H1 (cell line): ENCODE results near the gene CHPF. TPM values are rescaled to one million over a fixed set of nuclear protein-coding genes. Genes with fewer than 3 reads are reported as not detected.

Source experiments
- CTCF ChIA-PET: fragments of 300-600 bp; sonication (Branson Sonifier 250); formaldehyde crosslinking; loops from one replicate; lab custom pipeline; 2021; ENCODE audit not compliant: partially characterized antibody; lab: Charles Lee
- POLR2A ChIA-PET: fragments of 300-600 bp; sonication (Branson Sonifier 250); formaldehyde crosslinking; loops from one replicate; lab custom pipeline; 2021; ENCODE audit warnings: inconsistent platforms; ENCODE audit not compliant: partially characterized antibody; lab: Charles Lee
- DNase-seq, 2 experiments: peaks; one replicate each; pipeline versions ENCODE4 v3.0.0 to v3.0.0-alpha.2; 2010 to 2022; ENCODE audit warnings: low spot score in 2 of 2, low read depth in 1 of 2, mixed read lengths in 1 of 2
- FAIRE-seq: peaks from 2 replicates; lab custom pipeline; 2011; peaks lifted over from hg19 to GRCh38; lab: Jason Lieb, UNC
- H2AFZ ChIP-seq: 2 replicates; pipeline ENCODE4 v1.8.1; 2012; ENCODE audit warnings: low read length, inconsistent platforms
- H2AK5ac ChIP-seq: 2 replicates; pipeline ENCODE4 v1.6.1; 2013; ENCODE audit warnings: low read depth, low read length
- H2BK120ac ChIP-seq: replicated peaks from 2 replicates; pipeline ENCODE3; 2013; ENCODE audit warnings: low read depth, low read length, inconsistent platforms
- H2BK12ac ChIP-seq: 2 replicates; pipeline ENCODE4 v1.6.1; 2013; ENCODE audit warnings: low read depth, low read length
- H2BK15ac ChIP-seq: 2 replicates; pipeline ENCODE4 v1.6.1; 2013; ENCODE audit warnings: low read length
- H2BK20ac ChIP-seq: 2 replicates; pipeline ENCODE4 v1.6.1; 2013; ENCODE audit warnings: low read length
- H2BK5ac ChIP-seq: 2 replicates; pipeline ENCODE4 v1.6.1; 2013; ENCODE audit warnings: low read depth, low read length
- H3K14ac ChIP-seq: 2 replicates; pipeline ENCODE4 v1.6.1; 2013; ENCODE audit warnings: inconsistent platforms; ENCODE audit not compliant: insufficient read length
- H3K18ac ChIP-seq: 2 replicates; pipeline ENCODE4 v1.6.1; 2013; ENCODE audit warnings: low read length; ENCODE audit errors: extremely low read depth
- H3K23ac ChIP-seq: 2 replicates; pipeline ENCODE4 v1.6.1; 2013; ENCODE audit warnings: inconsistent platforms; ENCODE audit not compliant: insufficient read length
- H3K23me2 ChIP-seq: 2 replicates; pipeline ENCODE4 v1.6.1; 2013; ENCODE audit warnings: low read depth, low read length
- H3K27ac ChIP-seq: 2 replicates; pipeline ENCODE4 v1.6.1; 2011; ENCODE audit warnings: low read depth, low read length, inconsistent platforms
- H3K27me3 ChIP-seq, 4 experiments: replicated peaks in 1 of 4; 1 replicate in 1 of 4; 2 replicates in 3 of 4; pipeline versions ENCODE4 v1.6.1 to v1.8.1; 2011 to 2013; ENCODE audit warnings: low read length in 3 of 4, mild to moderate bottlenecking in 3 of 4, inconsistent platforms in 2 of 4, mixed read lengths in 2 of 4, moderate library complexity in 1 of 4; ENCODE audit not compliant: control insufficient read depth in 3 of 4, insufficient read depth in 3 of 4; ENCODE audit errors: extremely low read depth in 1 of 4
- H3K36me3 ChIP-seq, 4 experiments: 2 replicates each; pipeline versions ENCODE4 v1.6.1 to v1.8.1; 2011 to 2013; ENCODE audit warnings: mild to moderate bottlenecking in 4 of 4, low read length in 3 of 4, moderate library complexity in 2 of 4, control low read depth in 1 of 4, inconsistent platforms in 1 of 4; ENCODE audit not compliant: insufficient read depth in 4 of 4, control insufficient read depth in 2 of 4
- H3K4ac ChIP-seq: replicated peaks from 2 replicates; pipeline ENCODE3; 2013; ENCODE audit warnings: low read length, low read depth, mixed read lengths, inconsistent platforms; ENCODE audit not compliant: insufficient read length
- H3K4me1 ChIP-seq, 4 experiments: replicated peaks in 1 of 4; 1 replicate in 1 of 4; 2 replicates in 3 of 4; pipeline versions ENCODE4 v1.6.1 to v1.8.1; 2011 to 2013; ENCODE audit warnings: low read length in 3 of 4, inconsistent platforms in 2 of 4, mixed read lengths in 1 of 4; ENCODE audit not compliant: insufficient read depth in 4 of 4, control insufficient read depth in 3 of 4
- H3K4me2 ChIP-seq, 2 experiments: 2 replicates each; pipeline versions ENCODE4 v1.6.1 to v1.8.1; 2011 to 2013; ENCODE audit warnings: low read depth in 2 of 2, low read length in 2 of 2, control low read depth in 1 of 2, inconsistent platforms in 1 of 2, mild to moderate bottlenecking in 1 of 2; ENCODE audit not compliant: insufficient read depth in 1 of 2
- H3K4me3 ChIP-seq, 4 experiments: fragments of 200-600, 300-600 bp in 1 of 4; sonication (generic), shearing (Covaris generic), sonication (Bioruptor Twin) in 1 of 4; 2 replicates each; pipeline versions ENCODE4 v1.5.1 to v1.8.1; 2011 to 2016; ENCODE audit warnings: low read length in 4 of 4, low read depth in 3 of 4, control low read depth in 2 of 4, inconsistent platforms in 2 of 4, mild to moderate bottlenecking in 2 of 4, mixed read lengths in 1 of 4, moderate library complexity in 1 of 4; ENCODE audit not compliant: insufficient read depth in 2 of 4; ENCODE audit errors: extremely low read depth in 1 of 4
- H3K56ac ChIP-seq: replicated peaks from 2 replicates; pipeline ENCODE3; 2013; ENCODE audit warnings: low read depth, mild to moderate bottlenecking, mixed read lengths, low read length, inconsistent platforms; ENCODE audit not compliant: insufficient read length
- H3K79me1 ChIP-seq: 2 replicates; pipeline ENCODE4 v1.6.1; 2013; ENCODE audit warnings: low read depth, low read length, control low read depth
- H3K79me2 ChIP-seq, 2 experiments: 2 replicates each; pipeline versions ENCODE4 v1.6.1 to v1.8.1; 2012 to 2013; ENCODE audit warnings: low read length in 2 of 2, mild to moderate bottlenecking in 2 of 2, inconsistent platforms in 1 of 2; ENCODE audit not compliant: insufficient read depth in 2 of 2, control insufficient read depth in 1 of 2
- H3K9ac ChIP-seq, 4 experiments: replicated peaks in 1 of 4; 1 replicate in 1 of 4; 2 replicates in 3 of 4; pipeline versions ENCODE4 v1.6.1 to v1.8.1; 2011 to 2013; ENCODE audit warnings: low read depth in 3 of 4, low read length in 3 of 4, control low read depth in 2 of 4, mild to moderate bottlenecking in 2 of 4, moderate library complexity in 2 of 4, inconsistent platforms in 1 of 4; ENCODE audit errors: extremely low read depth in 1 of 4
- H3K9me3 ChIP-seq, 2 experiments: 2 replicates each; pipeline versions ENCODE4 v1.6.1 to v1.8.1; 2012 to 2013; ENCODE audit warnings: mild to moderate bottlenecking in 2 of 2, moderate library complexity in 2 of 2, control low read depth in 1 of 2, inconsistent platforms in 1 of 2, low read depth in 1 of 2, low read length in 1 of 2, mixed read lengths in 1 of 2; ENCODE audit not compliant: insufficient read depth in 2 of 2
- H4K20me1 ChIP-seq, 2 experiments: replicated peaks in 1 of 2; 2 replicates each; pipeline versions ENCODE3 to v1.8.1; 2011 to 2013; ENCODE audit warnings: inconsistent platforms in 2 of 2, low read length in 2 of 2, mild to moderate bottlenecking in 1 of 2; ENCODE audit not compliant: insufficient read depth in 2 of 2, control insufficient read depth in 1 of 2
- H4K5ac ChIP-seq: 2 replicates; pipeline ENCODE4 v1.6.1; 2013; ENCODE audit warnings: low read length, low read depth, mixed read lengths, inconsistent platforms; ENCODE audit not compliant: insufficient read length
- H4K8ac ChIP-seq: 2 replicates; pipeline ENCODE4 v1.8.0; 2013; ENCODE audit warnings: mild to moderate bottlenecking, moderate library complexity, low read length, inconsistent platforms; ENCODE audit not compliant: insufficient read depth; ENCODE audit errors: extremely low read depth
- H4K91ac ChIP-seq: replicated peaks from 2 replicates; pipeline ENCODE3; 2013; ENCODE audit warnings: low read length, mixed read lengths, inconsistent platforms; ENCODE audit not compliant: insufficient read length
- CTBP2 ChIP-seq: IDR thresholded peaks from 2 replicates; pipeline ENCODE4 v1.7.0; 2011; ENCODE audit warnings: borderline replicate concordance, mild to moderate bottlenecking, moderate library complexity, mixed read lengths, low read length; ENCODE audit not compliant: insufficient read depth, insufficient read length
- CTCF ChIP-seq, 3 experiments: IDR thresholded peaks; 1 replicate in 2 of 3; 2 replicates in 1 of 3; pipeline versions ENCODE4 v1.5.1 to v1.6.1; 2011; ENCODE audit warnings: low read length in 3 of 3, mild to moderate bottlenecking in 3 of 3, inconsistent platforms in 2 of 3, low read depth in 1 of 3, moderate library complexity in 1 of 3; ENCODE audit not compliant: insufficient read depth in 1 of 3; ENCODE audit errors: control extremely low read depth in 1 of 3
- EGR1 ChIP-seq: IDR thresholded peaks from 2 replicates; pipeline ENCODE4 v1.6.1; 2011; ENCODE audit warnings: low read depth, low read length, borderline replicate concordance
- KDM4A ChIP-seq: IDR thresholded peaks from one replicate; pipeline ENCODE4 v1.7.1; 2012; ENCODE audit warnings: low read depth, mild to moderate bottlenecking, moderate library complexity, low read length, inconsistent platforms; ENCODE audit not compliant: severe bottlenecking
- MAX ChIP-seq: IDR thresholded peaks from 2 replicates; pipeline ENCODE4 v1.6.1; 2012; ENCODE audit warnings: inconsistent platforms
- POLR2A ChIP-seq, 2 experiments: IDR thresholded peaks; 1 replicate in 1 of 2; 2 replicates in 1 of 2; pipeline ENCODE4 v1.6.1; 2011; ENCODE audit warnings: low read depth in 2 of 2, low read length in 2 of 2, mild to moderate bottlenecking in 2 of 2; ENCODE audit errors: control extremely low read depth in 1 of 2
- TAF7 ChIP-seq: optimal IDR thresholded peaks from 2 replicates; pipeline ENCODE3; 2011; ENCODE audit warnings: low read depth, mild to moderate bottlenecking, inconsistent platforms, low read length, moderate library complexity, borderline replicate concordance
- WGBS, 2 experiments: shearing (Covaris generic) in 1 of 2; methylation state at CpG; one replicate each; pipeline versions ENCODE4 v1.1.6 to v1.1.7; 2013 to 2015; ENCODE audit warnings: low lambda C conversion rate in 2 of 2, mixed read lengths in 2 of 2, inconsistent platforms in 1 of 2, low coverage in 1 of 2, missing lambda C conversion rate in 1 of 2; ENCODE audit not compliant: insufficient replicate concordance in 2 of 2, insufficient coverage in 1 of 2, insufficient read length in 1 of 2; ENCODE audit errors: extremely low coverage in 1 of 2, missing lambda C conversion rate in 1 of 2; 5-methylcytosine and 5-hydroxymethylcytosine counted together
- polyA plus RNA-seq, 7 experiments: library from polyadenylated mRNA; depleted of rRNA in 3 of 7; stranded (reverse) in 5 of 7; unstranded in 2 of 7; fragments of >200 nt in 5 of 7; fragments of 200-250 nt in 2 of 7; gene quantifications; 1 replicate in 5 of 7; 2 replicates in 1 of 7; 4 replicates in 1 of 7; pipeline versions ENCODE4 v1.2.1 to v1.2.3, GENCODE V29; 2011 to 2013; ENCODE audit warnings: missing spikeins in 2 of 7, mixed read lengths in 2 of 7
- total RNA-seq: library from RNA; stranded (reverse); fragmentation: NEBNext Ultra II Directional; extraction: Animal tissue kit (Norgen Biotek cat#: 25700); gene quantifications from 2 replicates; pipeline ENCODE4 v1.2.1, GENCODE V29; 2021

CHPF gene
- total and polyA plus RNA-seq, 2 of the 8 experiments (the other 6 are each of a cell fraction or from before 2014, with no cell fraction given): 62.9 to 67.3 TPM

- Histone ChIP-seq H3K23ac (no peak overlapping the region), H4K5ac (peak overlapping the region; percentile 38), H2AFZ (no peak overlapping the region), H3K4me1 (peaks cover 0 to 28% (median 19%) of the 10 kb centered on the region in 4 experiments; a peak in 6 of 7 replicates), H3K79me1 (no peaks in the 10 kb centered on the region), H3K4me2 (peak overlapping the region; percentile 81 to 92), H3K27ac (no peak overlapping the region), H3K27me3 (peaks cover 0 to 14% (median 4%) of the 10 kb centered on the region in 4 experiments; a peak in 3 of 7 replicates), H3K23me2 (peaks cover 2% of the 10 kb centered on the region; the same call in 1 of the 2 replicates), H3K14ac (no peak overlapping the region), H2BK20ac (peak overlapping the region; percentile 82; the same call in 1 of the 2 replicates), H3K9ac (no peak overlapping the region), H3K56ac (no peak overlapping the region), H3K9me3 (no peaks in the 10 kb centered on the region), H2BK15ac (peak overlapping the region; percentile 51; the same call in 1 of the 2 replicates), H4K20me1 (peaks cover 0 to 2% of the 10 kb centered on the region in 2 experiments), H2AK5ac (peak overlapping the region; percentile 45; the same call in 1 of the 2 replicates), H3K79me2 (no peaks in the 10 kb centered on the region), H3K4ac (no peak overlapping the region), H3K18ac (peak overlapping the region; percentile 40; the same call in 1 of the 2 replicates), H3K4me3 (peak overlapping the region in 1 of 4 experiments; percentile 63; a peak in 1 of 8 replicates), H4K91ac (peak overlapping the region; percentile 88), H4K8ac (no peak overlapping the region), H3K36me3 (no peaks in the 10 kb centered on the region), H2BK5ac (peak overlapping the region; percentile 16; the same call in 1 of the 2 replicates), H2BK12ac (peak overlapping the region; percentile 97; the same call in 1 of the 2 replicates), H2BK120ac (no peak overlapping the region)
- ChIA-PET CTCF (interaction anchor here (1.0 to 113.1 kb wide), 12 partner anchors 8 to 223 kb away, joined by 3 to 7248 read pairs (median 16); partner anchors contain the start of genes ASIC4, DES, DNPEP and GMPPA), POLR2A (interaction anchor here (0.6 to 5.5 kb wide), 9 partner anchors 10 to 36 kb away, joined by 3 to 36 read pairs (median 6); partner anchors contain the start of gene GMPPA)
- FAIRE-seq (no peak), DNase-seq (peak in 1 of 2 experiments; percentile 86)
- 20% methylated on average over 13 of the region's 14 CpGs; no CpG with 5 or more reads in 1 of the 2 experiments for WGBS, 2 experiments
- TF ChIP-seq CTBP2 (no peak), EGR1 (no peak), KDM4A (no peak), MAX (peak; percentile 57), CTCF (IDR thresholded peaks at IDR 0.05; ENCODE audit: control extremely low read depth in 1 of 3, insufficient read depth in 1 of 3, low read depth in 1 of 3, low read length in 3 of 3) (peak in 2 of 3 experiments; percentile 92 to 94; a peak in 3 of 4 replicates), TAF7 (no peak), POLR2A (IDR thresholded peaks at IDR 0.05; ENCODE audit: control extremely low read depth in 1 of 2, low read depth in 2 of 2, low read length in 2 of 2) (no peak)
Measured at GRCh38 chr2:219521066-219521880, 22.3 kb downstream of the CHPF start.
